Upper lobe of left lung (tissue), 6 donors: Measurements from ENCODE around the gene EGFLAM. TPM values are rescaled to one million over a fixed set of nuclear protein-coding genes. Genes with fewer than 3 reads are reported as not detected.

ENCODE experiments used
- ATAC-seq, 2 donors: fragments of 200-7000 bp; cut with Tn5 transposase; one replicate each; pipeline ENCODE4 v1.9.1; 2022; ENCODE audit warnings: mild to moderate bottlenecking in 2 of 2, moderate library complexity in 2 of 2; ENCODE audit not compliant: low FRiP score in 2 of 2
- DNase-seq, 2 donors: peaks; one replicate each; pipeline ENCODE4 v3.0.0-alpha.2; 2019 to 2020
- H3K27ac ChIP-seq, 4 donors: fragments of 200-600 bp; sonication (generic); one replicate each; pipeline ENCODE4 v1.5.1; 2016 to 2019
- H3K27me3 ChIP-seq, 4 donors: fragments of 200-600 bp; sonication (generic); one replicate each; pipeline ENCODE4 v1.5.1; 2017 to 2019
- H3K36me3 ChIP-seq, 4 donors: fragments of 200-600 bp; sonication (generic); one replicate each; pipeline ENCODE4 v1.5.1; 2016 to 2019
- H3K4me1 ChIP-seq, 4 donors: fragments of 200-600 bp; sonication (generic); one replicate each; pipeline ENCODE4 v1.5.1; 2018 to 2019
- H3K4me3 ChIP-seq, 4 donors: fragments of 200-600 bp; sonication (generic); one replicate each; pipeline ENCODE4 v1.5.1; 2017 to 2019; ENCODE audit warnings: mild to moderate bottlenecking in 2 of 4, moderate library complexity in 1 of 4
- H3K9me3 ChIP-seq, 4 donors: fragments of 200-600 bp; sonication (generic); one replicate each; pipeline ENCODE4 v1.5.1; 2018 to 2019
- CTCF ChIP-seq, 6 experiments: fragments of 450-650 bp in 4 of 6; fragments of 200-600 bp in 2 of 6; sonication (generic) in 2 of 6; IDR thresholded peaks; one replicate each; pipeline ENCODE4 v1.5.1; 2016 to 2019; ENCODE audit warnings: antibody characterized with exemption in 6 of 6
- EP300 ChIP-seq, 4 donors: sonication (generic); formaldehyde crosslinking; IDR thresholded peaks; one replicate each; pipeline ENCODE4 v1.5.1; 2017; ENCODE audit warnings: antibody characterized with exemption in 4 of 4, control low read depth in 2 of 4
- POLR2A ChIP-seq, 4 donors: fragments of 450-650 bp; IDR thresholded peaks; one replicate each; pipeline ENCODE4 v1.5.1; 2016 to 2017; ENCODE audit warnings: antibody characterized with exemption in 4 of 4, mild to moderate bottlenecking in 2 of 4
- POLR2AphosphoS5 ChIP-seq, 2 donors: sonication (generic); formaldehyde crosslinking; IDR thresholded peaks; one replicate each; pipeline ENCODE4 v1.5.1; 2017; ENCODE audit warnings: antibody characterized with exemption in 2 of 2
- WGBS, 2 donors: methylation state at CpG; one replicate each; pipeline ENCODE4 v1.1.5; 2017 to 2018; 5-methylcytosine and 5-hydroxymethylcytosine counted together
- total RNA-seq, 6 donors: library from RNA; depleted of rRNA in 4 of 6; stranded (reverse); fragments of >200 nt in 4 of 6; gene quantifications; one replicate each; pipeline versions ENCODE4 v1.1.0 to v1.2.1, GENCODE V29; 2016 to 2021
- donor health status: DM: no; HTN: no; CAD: no; lungs with moderate emphysema.
- donor health status: DM: no; HTN: yes; CAD: no; lungs with severe emphysema.

The EGFLAM gene
- total RNA-seq, 6 donors from 2014 or later = 0.22 to 5.2 (median 1.6) TPM; not detected in 2

- 71 to 75% methylated on average over 2 of the region's 2 CpGs for WGBS, 2 donors
- ATAC-seq (no peak), DNase-seq (no peak)
- Histone ChIP-seq H3K27ac (no peak overlapping the region), H3K4me1 (no peaks in the 10 kb centered on the region), H3K27me3 (peaks cover 0 to 3% (median 0%) of the 10 kb centered on the region in 4 donors), H3K9me3 (no peaks in the 10 kb centered on the region), H3K36me3 (no peaks in the 10 kb centered on the region), H3K4me3 (no peak overlapping the region)
- no peak for TF ChIP-seq CTCF (IDR thresholded peaks at IDR 0.05)
These were observed 9.0 kb downstream of the EGFLAM start for GRCh38 chr5:38267372-38267771.

GRCh38 chr5:38273626-38274025, 15.3 kb downstream of the EGFLAM start:
- WGBS, 2 donors = 76 to 99% methylated on average over 3 of the region's 3 CpGs
- Histone ChIP-seq H3K4me1 (no peaks in the 10 kb centered on the region), H3K27me3 (no peaks in the 10 kb centered on the region), H3K27ac (no peak overlapping the region), H3K36me3 (no peaks in the 10 kb centered on the region), H3K9me3 (peaks cover 13 to 43% (median 17%) of the 10 kb centered on the region in 4 donors), H3K4me3 (no peak overlapping the region)
- no peak for TF ChIP-seq EP300 (IDR thresholded peaks at IDR 0.05)
- no peak for TF ChIP-seq POLR2A (IDR thresholded peaks at IDR 0.05)
- TF ChIP-seq CTCF (IDR thresholded peaks at IDR 0.05) = no peak
- ATAC-seq (no peak), DNase-seq (no peak)

- ATAC-seq (no peak), DNase-seq (no peak)
- TF ChIP-seq CTCF (IDR thresholded peaks at IDR 0.05) (no peak), POLR2A (IDR thresholded peaks at IDR 0.05) (no peak), POLR2AphosphoS5 (IDR thresholded peaks at IDR 0.05) (no peak), EP300 (IDR thresholded peaks at IDR 0.05) (no peak)
- no peaks in the 10 kb centered on the region for H3K4me1 ChIP-seq
- no peak overlapping the region for H3K27ac ChIP-seq
- WGBS, 2 donors = 76 to 77% methylated on average over 1 of the region's 1 CpG
- no peak overlapping the region for H3K4me3 ChIP-seq
- H3K27me3 ChIP-seq = no peaks in the 10 kb centered on the region
- H3K9me3 ChIP-seq = peaks cover 13 to 43% (median 17%) of the 10 kb centered on the region in 4 donors
- H3K36me3 ChIP-seq = no peaks in the 10 kb centered on the region
These were observed 16.0 kb downstream of the EGFLAM start for GRCh38 chr5:38274370-38274769.

GRCh38 chr5:38284384-38284783, 26.0 kb downstream of the EGFLAM start:
- no peaks in the 10 kb centered on the region for H3K9me3 ChIP-seq
- no peaks in the 10 kb centered on the region for H3K27me3 ChIP-seq
- no peak overlapping the region for H3K4me3 ChIP-seq
- H3K36me3 ChIP-seq = no peaks in the 10 kb centered on the region
- H3K27ac ChIP-seq = no peak overlapping the region
- ATAC-seq (no peak), DNase-seq (no peak)
- peaks cover 0 to 3% (median 0%) of the 10 kb centered on the region in 4 donors for H3K4me1 ChIP-seq
- no peak for TF ChIP-seq POLR2A (IDR thresholded peaks at IDR 0.05)
- TF ChIP-seq CTCF (IDR thresholded peaks at IDR 0.05) = no peak
- TF ChIP-seq EP300 (IDR thresholded peaks at IDR 0.05) = no peak
- no peak for TF ChIP-seq POLR2AphosphoS5 (IDR thresholded peaks at IDR 0.05)

GRCh38 chr5:38285226-38285625, 26.9 kb downstream of the EGFLAM start:
- Histone ChIP-seq H3K27me3 (no peaks in the 10 kb centered on the region), H3K36me3 (no peaks in the 10 kb centered on the region), H3K27ac (no peak overlapping the region), H3K4me1 (peaks cover 0 to 3% (median 0%) of the 10 kb centered on the region in 4 donors), H3K4me3 (no peak overlapping the region), H3K9me3 (no peaks in the 10 kb centered on the region)
- DNase-seq (no peak), ATAC-seq (no peak)
- WGBS, 2 donors = 53 to 66% methylated on average over 2 of the region's 2 CpGs
- no peak for TF ChIP-seq POLR2AphosphoS5 (IDR thresholded peaks at IDR 0.05)
- TF ChIP-seq CTCF (IDR thresholded peaks at IDR 0.05) = no peak
- TF ChIP-seq POLR2A (IDR thresholded peaks at IDR 0.05) = no peak
- no peak for TF ChIP-seq EP300 (IDR thresholded peaks at IDR 0.05)
